A549 (cell line): Measurements from ENCODE around the gene GDA. TPM values are rescaled to one million over a fixed set of nuclear protein-coding genes. Genes with fewer than 3 reads are reported as not detected.

Experiments used
- ATAC-seq, 2 experiments: fragments of 200-7000 bp in 1 of 2; fragments of >200 bp in 1 of 2; cut with Nextera tagmentation in 1 of 2; cut with Tn5 transposase in 1 of 2; 3 replicates each; pipeline versions ENCODE4 v1.8.0 to v1.9.1; 2018 to 2020; ENCODE audit warnings: mild to moderate bottlenecking in 1 of 2, moderate library complexity in 1 of 2
- CTCF ChIA-PET: fragments of 300-600 bp; sonication (Branson Sonifier 250); formaldehyde crosslinking; extraction: SDS; loops from one replicate; lab custom pipeline; 2021; ENCODE audit warnings: antibody characterized with exemption, inconsistent platforms; lab: Yijun Ruan, JAX
- POLR2A ChIA-PET: fragments of 350-600 bp; formaldehyde crosslinking; extraction: SDS; loops from one replicate; lab custom pipeline; 2021; ENCODE audit warnings: antibody characterized with exemption, inconsistent platforms; lab: Yijun Ruan, JAX
- DNase-seq, 2 experiments: peaks; one replicate each; pipeline versions ENCODE4 v3.0.0 to v3.0.0-alpha.2; 2011 to 2016; ENCODE audit warnings: low read depth in 1 of 2, low spot score in 1 of 2
- FAIRE-seq: peaks from 2 replicates; lab custom pipeline; 2011; peaks lifted over from hg19 to GRCh38; lab: Jason Lieb, UNC
- H3K27ac ChIP-seq, 2 experiments: fragments of >200 bp; sonication (Bioruptor Twin); formaldehyde crosslinking; 3 replicates each; pipeline ENCODE4 v1.5.1; 2016 to 2017
- H3K4me1 ChIP-seq: fragments of >200 bp; sonication (Bioruptor Twin); formaldehyde crosslinking; 3 replicates; pipeline ENCODE4 v1.6.1; 2016
- H3K4me2 ChIP-seq: fragments of >200 bp; sonication (Bioruptor Twin); formaldehyde crosslinking; 3 replicates; pipeline ENCODE4 v1.6.1; 2016
- H3K4me3 ChIP-seq: fragments of >200 bp; sonication (Bioruptor Twin); formaldehyde crosslinking; 3 replicates; pipeline ENCODE4 v1.5.1; 2016
- H3K9me3 ChIP-seq: fragments of >200 bp; sonication (Bioruptor Twin); formaldehyde crosslinking; 3 replicates; pipeline ENCODE4 v1.6.1; 2016
- ELK1 ChIP-seq: fragments of 150-350 bp; IDR thresholded peaks from 2 replicates; pipeline ENCODE4 v1.6.1; 2014; ENCODE audit warnings: low read depth, mild to moderate bottlenecking, low read length
- FOSB ChIP-seq: fragments of 250-450 bp; sonication (Bioruptor Pico); IDR thresholded peaks from 2 replicates; pipeline ENCODE4 v1.5.0; 2020; ENCODE audit warnings: mild to moderate bottlenecking, moderate library complexity
- FOXS1 ChIP-seq: fragments of 250-450 bp; sonication (Bioruptor Pico); IDR thresholded peaks from 2 replicates; pipeline ENCODE4 v1.5.0; 2020; ENCODE audit warnings: mild to moderate bottlenecking, moderate library complexity
- HDAC2 ChIP-seq: fragments of 200-600 bp; sonication (generic); IDR thresholded peaks from 2 replicates; pipeline ENCODE4 v1.6.1; 2016
- HES2 ChIP-seq: fragments of >200 bp; sonication (Bioruptor Twin); formaldehyde crosslinking; IDR thresholded peaks from 2 replicates; pipeline ENCODE4 v1.6.1; 2016
- HEYL ChIP-seq: fragments of 250-450 bp; sonication (Bioruptor Pico); IDR thresholded peaks from 2 replicates; pipeline ENCODE4 v1.8.0; 2021; ENCODE audit warnings: mild to moderate bottlenecking, moderate library complexity
- HOXA7 ChIP-seq: fragments of 250-450 bp; sonication (Bioruptor Pico); IDR thresholded peaks from 2 replicates; pipeline ENCODE4 v1.5.0; 2020; ENCODE audit warnings: mild to moderate bottlenecking, moderate library complexity
- HOXB13 ChIP-seq: fragments of 250-450 bp; sonication (Bioruptor Pico); IDR thresholded peaks from 2 replicates; pipeline ENCODE4 v1.5.0; 2020; ENCODE audit warnings: low read depth, mild to moderate bottlenecking, moderate library complexity
- HOXB5 ChIP-seq: fragments of 250-450 bp; sonication (Bioruptor Pico); IDR thresholded peaks from 2 replicates; pipeline ENCODE4 v1.5.0; 2020; ENCODE audit warnings: mild to moderate bottlenecking, moderate library complexity
- KDM5A ChIP-seq: fragments of 200-600 bp; sonication (generic); IDR thresholded peaks from 2 replicates; pipeline ENCODE4 v1.6.1; 2016; ENCODE audit warnings: antibody characterized with exemption, mild to moderate bottlenecking
- MYC ChIP-seq: IDR thresholded peaks from 2 replicates; pipeline ENCODE4 v1.6.1; 2012; ENCODE audit warnings: mild to moderate bottlenecking, inconsistent platforms, low read length, improper control_type of control experiment, borderline replicate concordance
- NFE2L2 ChIP-seq: fragments of 150-350 bp; conservative IDR thresholded peaks from 2 replicates; pipeline ENCODE4 v1.6.1; 2014; ENCODE audit warnings: low read length
- NPAS2 ChIP-seq: fragments of 250-450 bp; sonication (Bioruptor Pico); IDR thresholded peaks from 2 replicates; pipeline ENCODE4 v1.8.0; 2022; ENCODE audit warnings: mild to moderate bottlenecking, moderate library complexity, borderline replicate concordance
- POLR2A ChIP-seq: IDR thresholded peaks from 2 replicates; pipeline ENCODE4 v1.6.1; 2012; ENCODE audit warnings: mild to moderate bottlenecking, low read length
- RCOR1 ChIP-seq: fragments of 150-350 bp; IDR thresholded peaks from 2 replicates; pipeline ENCODE4 v1.6.1; 2014; ENCODE audit warnings: antibody characterized with exemption, low read length, low read depth
- REST ChIP-seq: fragments of 200-600 bp; sonication (generic); IDR thresholded peaks from 2 replicates; pipeline ENCODE4 v1.6.1; 2016; ENCODE audit warnings: antibody characterized with exemption, mild to moderate bottlenecking, moderate library complexity
- SMC3 ChIP-seq: fragments of >200 bp; sonication (Bioruptor Twin); formaldehyde crosslinking; IDR thresholded peaks from 3 replicates; pipeline ENCODE4 v1.6.1; 2018; ENCODE audit warnings: inconsistent platforms
- SREBF2 ChIP-seq: fragments of 450-650 bp; IDR thresholded peaks from 2 replicates; pipeline ENCODE4 v1.6.1; 2014; ENCODE audit warnings: mild to moderate bottlenecking, moderate library complexity
- TFCP2L1 ChIP-seq: fragments of 250-450 bp; sonication (Bioruptor Pico); IDR thresholded peaks from 2 replicates; pipeline ENCODE4 v1.5.0; 2021; ENCODE audit warnings: mild to moderate bottlenecking
- TP53 ChIP-seq: fragments of 250-450 bp; sonication (Bioruptor Pico); IDR thresholded peaks from 2 replicates; pipeline ENCODE4 v1.5.0; 2021; ENCODE audit warnings: mild to moderate bottlenecking, moderate library complexity
- ZNF302 ChIP-seq: fragments of 250-450 bp; sonication (Bioruptor Pico); IDR thresholded peaks from 2 replicates; pipeline ENCODE4 v1.9.0; 2021; ENCODE audit warnings: inconsistent platforms, mild to moderate bottlenecking, moderate library complexity
- ZSCAN20 ChIP-seq: fragments of 250-450 bp; sonication (Bioruptor Pico); IDR thresholded peaks from 2 replicates; pipeline ENCODE4 v1.8.0; 2022; ENCODE audit warnings: mild to moderate bottlenecking, moderate library complexity
- WGBS: methylation state at CpG from one replicate; pipeline ENCODE4 v1.1.6; 2017; ENCODE audit errors: missing lambda C conversion rate; 5-methylcytosine and 5-hydroxymethylcytosine counted together
- polyA plus RNA-seq, 4 experiments: library from polyadenylated mRNA; depleted of rRNA in 3 of 4; stranded (reverse); fragments of >200 nt; fragmentation: RNase III in 1 of 4; extraction: RNeasy Plus Mini Kit Qiagen cat#74134 plus additional on column Dnase treatment in 1 of 4; gene quantifications; 2 replicates in 3 of 4; 3 replicates in 1 of 4; pipeline ENCODE4 v1.2.3, GENCODE V29; 2011 to 2017
- TF ChIP-seq, protein P1 (sequence below): fragments of 250-450 bp; sonication (Bioruptor Pico); IDR thresholded peaks from 2 replicates; pipeline ENCODE4 v1.5.0; 2020; ENCODE audit warnings: low read depth, mild to moderate bottlenecking, moderate library complexity
- TF ChIP-seq, protein P2 (sequence below): fragments of 450-650 bp; IDR thresholded peaks from 2 replicates; pipeline ENCODE4 v1.6.1; 2014; ENCODE audit warnings: antibody characterized with exemption
- TF ChIP-seq, protein P3 (sequence below): IDR thresholded peaks from 2 replicates; pipeline ENCODE4 v1.6.1; 2012; ENCODE audit warnings: low read depth, borderline replicate concordance

GDA gene
- polyA plus RNA-seq, 2 of the 4 experiments (the other 2 are of a cell fraction), result 0.23 to 1.2 TPM

DNA sequence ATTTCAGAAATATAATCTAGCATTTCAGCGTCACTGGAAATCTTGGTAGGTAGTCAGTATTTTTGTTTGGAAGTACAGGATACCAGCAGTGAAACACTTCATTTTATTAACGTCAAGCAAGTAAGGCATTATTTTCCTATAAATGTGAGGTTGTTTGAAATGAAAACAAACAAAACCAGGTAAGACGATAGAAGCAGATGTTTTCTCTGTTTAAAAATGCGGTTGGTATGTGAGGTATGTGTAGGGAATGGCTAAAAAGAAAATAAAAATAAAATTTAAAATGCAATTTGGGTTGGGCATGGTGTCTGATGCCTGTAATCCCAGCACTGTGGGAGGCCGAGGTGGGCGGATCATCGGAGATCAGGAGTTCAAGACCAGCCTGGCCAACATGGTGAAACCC is 16.1 kb downstream of the GDA start (continued):
- TF ChIP-seq, protein P1, sequence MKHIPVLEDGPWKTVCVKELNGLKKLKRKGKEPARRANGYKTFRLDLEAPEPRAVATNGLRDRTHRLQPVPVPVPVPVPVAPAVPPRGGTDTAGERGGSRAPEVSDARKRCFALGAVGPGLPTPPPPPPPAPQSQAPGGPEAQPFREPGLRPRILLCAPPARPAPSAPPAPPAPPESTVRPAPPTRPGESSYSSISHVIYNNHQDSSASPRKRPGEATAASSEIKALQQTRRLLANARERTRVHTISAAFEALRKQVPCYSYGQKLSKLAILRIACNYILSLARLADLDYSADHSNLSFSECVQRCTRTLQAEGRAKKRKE (CRISPR knock-in tag), result no peak
- no peak for TF ChIP-seq HOXB13 (CRISPR knock-in tag)
- TF ChIP-seq HEYL, result no peak
- no peak for TF ChIP-seq HOXB5
- TF ChIP-seq KDM5A, result no peak
- no peak for TF ChIP-seq ZSCAN20 (CRISPR knock-in tag)
- no peak for TF ChIP-seq SMC3

DNA sequence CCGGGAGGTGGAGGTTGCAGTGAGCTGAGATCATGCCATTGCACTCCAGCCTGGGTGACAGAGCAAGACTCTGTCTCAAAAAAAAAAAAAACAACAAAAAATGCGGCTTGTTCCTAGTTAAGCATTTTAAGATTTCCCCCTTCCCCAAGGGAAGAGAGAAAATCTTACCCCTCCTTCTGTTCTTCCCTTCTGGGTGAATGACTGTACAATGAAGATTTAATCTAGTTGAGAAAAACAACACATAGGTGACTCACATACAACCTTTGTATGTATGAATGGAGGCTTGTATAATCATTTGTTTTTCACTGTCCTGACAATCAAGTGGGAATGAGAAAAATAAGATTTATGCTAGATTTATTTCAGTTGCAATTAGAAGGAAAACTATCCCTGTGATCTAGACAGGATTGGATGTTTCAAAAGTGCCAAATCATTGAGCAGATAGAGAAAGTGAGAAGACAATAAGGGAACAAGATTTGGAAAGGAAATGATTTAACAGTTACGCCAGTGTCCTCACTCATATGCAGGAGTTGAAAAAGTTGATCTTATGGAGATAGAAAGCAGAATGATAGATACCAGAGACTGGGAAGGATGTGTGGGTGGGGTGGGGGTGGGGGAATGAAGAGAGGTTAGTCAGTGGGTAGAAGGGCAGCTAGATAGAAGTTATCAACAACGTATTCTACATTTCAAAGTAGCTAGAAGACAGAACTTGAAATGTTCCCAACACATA is 16.7 kb downstream of the GDA start:
- WGBS, result 72% methylated on average over 4 of the region's 4 CpGs
- TF ChIP-seq POLR2A (no peak), SREBF2 (no peak), FOXS1 (no peak), MYC (no peak), TP53 (CRISPR knock-in tag) (no peak), NPAS2 (no peak), TFCP2L1 (no peak), HES2 (no peak), REST (no peak), HOXA7 (CRISPR knock-in tag) (no peak), FOSB (CRISPR knock-in tag) (no peak), ZNF302 (CRISPR knock-in tag) (no peak), SMC3 (no peak), HDAC2 (no peak), NFE2L2 (no peak), RCOR1 (no peak), ELK1 (no peak), HOXB5 (no peak)
- TF ChIP-seq, protein P2, sequence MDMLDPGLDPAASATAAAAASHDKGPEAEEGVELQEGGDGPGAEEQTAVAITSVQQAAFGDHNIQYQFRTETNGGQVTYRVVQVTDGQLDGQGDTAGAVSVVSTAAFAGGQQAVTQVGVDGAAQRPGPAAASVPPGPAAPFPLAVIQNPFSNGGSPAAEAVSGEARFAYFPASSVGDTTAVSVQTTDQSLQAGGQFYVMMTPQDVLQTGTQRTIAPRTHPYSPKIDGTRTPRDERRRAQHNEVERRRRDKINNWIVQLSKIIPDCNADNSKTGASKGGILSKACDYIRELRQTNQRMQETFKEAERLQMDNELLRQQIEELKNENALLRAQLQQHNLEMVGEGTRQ, result no peak
- TF ChIP-seq, protein P3, sequence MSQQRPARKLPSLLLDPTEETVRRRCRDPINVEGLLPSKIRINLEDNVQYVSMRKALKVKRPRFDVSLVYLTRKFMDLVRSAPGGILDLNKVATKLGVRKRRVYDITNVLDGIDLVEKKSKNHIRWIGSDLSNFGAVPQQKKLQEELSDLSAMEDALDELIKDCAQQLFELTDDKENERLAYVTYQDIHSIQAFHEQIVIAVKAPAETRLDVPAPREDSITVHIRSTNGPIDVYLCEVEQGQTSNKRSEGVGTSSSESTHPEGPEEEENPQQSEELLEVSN, result no peak
- Histone ChIP-seq H3K9me3 (no peaks in the 10 kb centered on the region), H3K4me2 (peak overlapping the region; percentile 11; the same call in 1 of the 3 replicates), H3K4me3 (no peak overlapping the region), H3K4me1 (peaks cover 14% of the 10 kb centered on the region; the same call in 2 of the 3 replicates), H3K27ac (no peak overlapping the region)
- ChIA-PET CTCF (no interaction called here), POLR2A (no interaction called here)
- ATAC-seq (no peak), DNase-seq (no peak), FAIRE-seq (no peak)
